IMR-90 (cell line): ENCODE results near the gene GRIA3. TPM values are rescaled to one million over a fixed set of nuclear protein-coding genes. Genes with fewer than 3 reads are reported as not detected.

Experiments used
- ATAC-seq: fragments of 200-7000 bp; cut with Tn5 transposase; 2 replicates; pipeline ENCODE4 v1.9.1; 2020; ENCODE audit warnings: low read depth, mild to moderate bottlenecking, moderate library complexity
- BruUV-seq: library from RNA; stranded (reverse); fragments of 400-500 nt; replicated peaks from 2 replicates; lab custom pipeline; 2021; lab: Mats Ljungman, UMichigan
- CTCF ChIA-PET: fragments of 300-600 bp; formaldehyde crosslinking; extraction: SDS; loops from one replicate; lab custom pipeline; 2021; ENCODE audit warnings: antibody characterized with exemption; lab: Yijun Ruan, JAX
- POLR2A ChIA-PET: fragments of 300-600 bp; sonication (Branson Sonifier 250); formaldehyde crosslinking; loops from one replicate; lab custom pipeline; 2022; ENCODE audit warnings: antibody characterized with exemption; ENCODE audit not compliant: unreplicated experiment; lab: Charles Lee
- DNase-seq: peaks from one replicate; pipeline ENCODE4 v3.0.0; 2013
- H2AFZ ChIP-seq: replicated peaks from 2 replicates; pipeline ENCODE3; 2013; ENCODE audit warnings: low read length, mild to moderate bottlenecking; ENCODE audit not compliant: poor library complexity
- H2AK5ac ChIP-seq: 2 replicates; pipeline ENCODE4 v1.6.1; 2013; ENCODE audit warnings: low read depth, low read length, inconsistent platforms
- H2AK9ac ChIP-seq: replicated peaks from 2 replicates; pipeline ENCODE3; 2013; ENCODE audit warnings: mild to moderate bottlenecking, low read depth, low read length, moderate library complexity; ENCODE audit not compliant: poor library complexity
- H2BK120ac ChIP-seq: 2 replicates; pipeline ENCODE4 v1.6.1; 2013; ENCODE audit warnings: low read depth, low read length, inconsistent platforms
- H2BK15ac ChIP-seq: 3 replicates; pipeline ENCODE4 v1.6.1; 2013; ENCODE audit warnings: low read depth, low read length, inconsistent platforms
- H2BK20ac ChIP-seq: 2 replicates; pipeline ENCODE4 v1.6.1; 2013; ENCODE audit warnings: low read depth, mild to moderate bottlenecking, inconsistent platforms, low read length, moderate library complexity
- H2BK5ac ChIP-seq: 2 replicates; pipeline ENCODE4 v1.6.1; 2013; ENCODE audit warnings: mild to moderate bottlenecking, low read depth, low read length, inconsistent platforms; ENCODE audit not compliant: poor library complexity, severe bottlenecking
- H3K14ac ChIP-seq: replicated peaks from 2 replicates; pipeline ENCODE4 v1.6.1; 2013; ENCODE audit warnings: low read depth, low read length, inconsistent platforms
- H3K18ac ChIP-seq: 2 replicates; pipeline ENCODE4 v1.6.1; 2013; ENCODE audit warnings: low read depth, low read length, control low read depth
- H3K23ac ChIP-seq: 2 replicates; pipeline ENCODE4 v1.6.1; 2013; ENCODE audit warnings: low read depth, low read length, inconsistent platforms
- H3K27ac ChIP-seq: 2 replicates; pipeline ENCODE4 v1.5.1; 2013; ENCODE audit warnings: mild to moderate bottlenecking, control low read depth, low read length; ENCODE audit not compliant: insufficient read depth
- H3K27me3 ChIP-seq: 2 replicates; pipeline ENCODE4 v1.6.1; 2013; ENCODE audit warnings: low read length; ENCODE audit not compliant: control insufficient read depth, insufficient read depth
- H3K36me3 ChIP-seq: 2 replicates; pipeline ENCODE4 v1.6.1; 2013; ENCODE audit warnings: low read length, mixed read lengths; ENCODE audit not compliant: control insufficient read depth, insufficient read depth
- H3K4ac ChIP-seq: 2 replicates; pipeline ENCODE4 v1.6.1; 2013; ENCODE audit warnings: low read depth, low read length, inconsistent platforms
- H3K4me1 ChIP-seq: 2 replicates; pipeline ENCODE4 v1.6.1; 2013; ENCODE audit warnings: low read length, mixed read lengths; ENCODE audit not compliant: control insufficient read depth, insufficient read depth
- H3K4me2 ChIP-seq: 2 replicates; pipeline ENCODE4 v1.6.1; 2013; ENCODE audit warnings: low read depth, mild to moderate bottlenecking, control low read depth, low read length, moderate library complexity
- H3K4me3 ChIP-seq: 2 replicates; pipeline ENCODE4 v1.5.1; 2013; ENCODE audit warnings: low read depth, mild to moderate bottlenecking, control low read depth, low read length, moderate library complexity; ENCODE audit not compliant: insufficient read depth
- H3K56ac ChIP-seq: 2 replicates; pipeline ENCODE4 v1.6.1; 2013; ENCODE audit warnings: low read length, inconsistent platforms; ENCODE audit not compliant: insufficient read depth; ENCODE audit errors: extremely low read depth
- H3K79me1 ChIP-seq, 2 experiments: 2 replicates each; pipeline ENCODE4 v1.6.1; 2013; ENCODE audit warnings: low read length in 2 of 2, inconsistent platforms in 1 of 2, low read depth in 1 of 2
- H3K9ac ChIP-seq: 2 replicates; pipeline ENCODE4 v1.6.1; 2013; ENCODE audit warnings: low read depth, low read length, control low read depth
- H3K9me1 ChIP-seq: 2 replicates; pipeline ENCODE4 v1.6.1; 2013; ENCODE audit warnings: low read length, inconsistent platforms; ENCODE audit not compliant: insufficient read depth
- H3K9me3 ChIP-seq: 2 replicates; pipeline ENCODE4 v1.6.1; 2013; ENCODE audit warnings: low read length; ENCODE audit not compliant: control insufficient read depth, insufficient read depth
- H4K20me1 ChIP-seq: 2 replicates; pipeline ENCODE4 v1.6.1; 2013; ENCODE audit warnings: low read length, inconsistent platforms; ENCODE audit not compliant: insufficient read depth
- H4K5ac ChIP-seq: 2 replicates; pipeline ENCODE4 v1.6.1; 2013; ENCODE audit warnings: mild to moderate bottlenecking, low read depth, low read length, control low read depth
- H4K8ac ChIP-seq, 2 experiments: 2 replicates each; pipeline ENCODE4 v1.6.1; 2013; ENCODE audit warnings: low read depth in 2 of 2, low read length in 2 of 2, control low read depth in 1 of 2, inconsistent platforms in 1 of 2
- H4K91ac ChIP-seq: 2 replicates; pipeline ENCODE4 v1.6.1; 2013; ENCODE audit warnings: low read depth, low read length, inconsistent platforms; ENCODE audit not compliant: insufficient read depth
- BHLHE40 ChIP-seq: fragments of 150-350 bp; IDR thresholded peaks from 2 replicates; pipeline ENCODE4 v1.6.1; 2016; ENCODE audit warnings: mild to moderate bottlenecking, low read depth, low read length
- CEBPB ChIP-seq: IDR thresholded peaks from 2 replicates; pipeline ENCODE4 v1.6.1; 2012; ENCODE audit warnings: low read depth, low read length, improper control_type of control experiment
- CHD1 ChIP-seq: IDR thresholded peaks from 2 replicates; pipeline ENCODE4 v1.6.1; 2012; ENCODE audit warnings: low read depth, low read length, improper control_type of control experiment
- CTCF ChIP-seq: conservative IDR thresholded peaks from 2 replicates; pipeline ENCODE4 v1.5.1; 2012; ENCODE audit warnings: mild to moderate bottlenecking, low read depth, low read length, improper control_type of control experiment
- FOS ChIP-seq: fragments of 150-350 bp; IDR thresholded peaks from 2 replicates; pipeline ENCODE4 v1.6.1; 2016; ENCODE audit warnings: low read depth, low read length
- RAD21 ChIP-seq: IDR thresholded peaks from 2 replicates; pipeline ENCODE4 v1.6.1; 2012; ENCODE audit warnings: low read length, improper control_type of control experiment
- SMC3 ChIP-seq: fragments of 150-350 bp; IDR thresholded peaks from 2 replicates; pipeline ENCODE4 v1.6.1; 2016; ENCODE audit warnings: low read depth, mild to moderate bottlenecking, antibody characterized with exemption, low read length, moderate library complexity
- USF2 ChIP-seq: fragments of 150-350 bp; IDR thresholded peaks from 2 replicates; pipeline ENCODE4 v1.6.1; 2017; ENCODE audit warnings: mild to moderate bottlenecking, antibody characterized with exemption, low read length, low read depth
- WGBS, 2 experiments: methylation state at CpG; one replicate each; pipeline versions ENCODE4 v1.1.5 to v1.1.7; 2013; ENCODE audit warnings: missing lambda C conversion rate in 2 of 2; ENCODE audit not compliant: insufficient read length in 1 of 2; ENCODE audit errors: extremely low coverage in 2 of 2; 5-methylcytosine and 5-hydroxymethylcytosine counted together
- dilution Hi-C: fragments of 300-500 bp; cut with HindIII; formaldehyde crosslinking; loops from one replicate; pipeline ENCODE4 v1.14.3; 2018; ENCODE audit warnings: low sequenced_read_pairs; ENCODE audit not compliant: unreplicated experiment
- in situ Hi-C: fragments of 300-500 bp; cut with MboI; formaldehyde crosslinking; loops from 3 replicates; pipeline ENCODE4 v1.14.3; 2019; ENCODE audit warnings: low sequenced_read_pairs, inconsistent platforms, mixed read lengths
- intact Hi-C: fragments of 100-400 bp; cut with micrococcal nuclease; formaldehyde crosslinking; loops from 2 replicates; pipeline ENCODE4 v1.10.0; 2022
- polyA plus RNA-seq, 3 experiments: library from polyadenylated mRNA; depleted of rRNA; stranded (reverse); fragments of >200 nt; gene quantifications; 2 replicates each; pipeline ENCODE4 v1.2.3, GENCODE V29; 2012; ENCODE audit warnings: low replicate concordance in 1 of 3
- total RNA-seq: library from RNA; depleted of rRNA; stranded (reverse); fragments of >200 nt; gene quantifications from 2 replicates; pipeline ENCODE4 v1.2.3, GENCODE V29; 2012

Gene GRIA3
- total and polyA plus RNA-seq, 2 of the 4 experiments (the other 2 are of a cell fraction): not detected

- Histone ChIP-seq H3K14ac (no peak overlapping the region), H3K9me1 (no peaks in the 10 kb centered on the region), H3K4me3 (no peak overlapping the region), H2BK20ac (no peak overlapping the region), H3K23ac (no peak overlapping the region), H2BK120ac (no peak overlapping the region), H3K36me3 (no peaks in the 10 kb centered on the region), H2BK5ac (no peak overlapping the region), H2AFZ (no peak overlapping the region), H4K5ac (no peak overlapping the region), H3K56ac (no peak overlapping the region), H3K9ac (no peak overlapping the region), H4K91ac (no peak overlapping the region), H3K9me3 (no peaks in the 10 kb centered on the region), H2AK9ac (no peak overlapping the region), H3K4me1 (no peaks in the 10 kb centered on the region), H2BK15ac (no peak overlapping the region), H3K27me3 (no peaks in the 10 kb centered on the region), H4K20me1 (no peaks in the 10 kb centered on the region), H3K79me1 (no peaks in the 10 kb centered on the region), H2AK5ac (no peak overlapping the region), H4K8ac (no peak overlapping the region), H3K4ac (no peak overlapping the region), H3K4me2 (no peak overlapping the region), H3K18ac (no peak overlapping the region), H3K27ac (no peak overlapping the region)
- dilution Hi-C loops: no loop called here
- no peak for TF ChIP-seq CHD1
- no peak for TF ChIP-seq SMC3
- TF ChIP-seq CTCF: no peak
- no peak for TF ChIP-seq FOS
- TF ChIP-seq CEBPB: no peak
- TF ChIP-seq RAD21: no peak
- no peak for TF ChIP-seq BHLHE40
- no peak for TF ChIP-seq USF2
- intact Hi-C loops: no loop called here
- WGBS, 2 experiments: no CpG with 5 or more reads among the region's 1 CpG
- POLR2A ChIA-PET: no interaction called here
- no peak for ATAC-seq
- BruUV-seq: no TSS peak
- CTCF ChIA-PET: no interaction called here
- no peak for DNase-seq
- in situ Hi-C loops: no loop called here
These were observed 215.6 kb downstream of the GRIA3 start for GRCh38 chrX:123399709-123400108.
